ENCODE data around the gene SDK2. TPM values are rescaled to one million over a fixed set of nuclear protein-coding genes. Genes with fewer than 3 reads are reported as not detected.

SDK2 gene
- total RNA-seq, 4 donors from 2014 or later = 0.18 to 3.3 (median 1.2) TPM

GRCh38 chr17:73650140-73650539, 5.9 kb upstream of the SDK2 start:
- Histone ChIP-seq H3K36me3 (no peaks in the 10 kb centered on the region), H3K4me3 (no peak overlapping the region), H3K27ac (no peak overlapping the region), H3K9me3 (no peaks in the 10 kb centered on the region), H3K27me3 (peaks cover 0 to 4% of the 10 kb centered on the region in 2 donors), H3K4me1 (peaks cover 0 to 5% (median 0%) of the 10 kb centered on the region in 4 donors)
- no peak for TF ChIP-seq POLR2A (IDR thresholded peaks at IDR 0.05)
- TF ChIP-seq CTCF (IDR thresholded peaks at IDR 0.05) = peak in 3 of 6 experiments; percentile 4 to 21 (median 14)
- DNase-seq = no peak

GRCh38 chr17:73648974-73649373, 4.7 kb upstream of the SDK2 start:
- no peaks in the 10 kb centered on the region for H3K36me3 ChIP-seq
- peaks cover 0 to 7% of the 10 kb centered on the region in 2 donors for H3K27me3 ChIP-seq
- TF ChIP-seq CTCF (IDR thresholded peaks at IDR 0.05) = no peak
- peaks cover 0 to 7% (median 2%) of the 10 kb centered on the region in 4 donors for H3K4me1 ChIP-seq
- H3K4me3 ChIP-seq = no peak overlapping the region
- DNase-seq = no peak
- no peaks in the 10 kb centered on the region for H3K9me3 ChIP-seq
- H3K27ac ChIP-seq = no peak overlapping the region

GRCh38 chr17:73648543-73648820, 4.2 kb upstream of the SDK2 start:
- Histone ChIP-seq H3K9me3 (no peaks in the 10 kb centered on the region), H3K27me3 (peaks cover 0 to 11% of the 10 kb centered on the region in 2 donors), H3K27ac (no peak overlapping the region), H3K4me1 (peaks cover 0 to 8% (median 4%) of the 10 kb centered on the region in 4 donors), H3K36me3 (no peaks in the 10 kb centered on the region), H3K4me3 (no peak overlapping the region)
- TF ChIP-seq POLR2A (IDR thresholded peaks at IDR 0.05) (no peak), CTCF (IDR thresholded peaks at IDR 0.05) (no peak)
- no peak for DNase-seq

- Histone ChIP-seq H3K27me3 (peaks cover 0 to 16% of the 10 kb centered on the region in 2 donors), H3K9me3 (no peaks in the 10 kb centered on the region), H3K4me1 (peaks cover 0 to 13% (median 5%) of the 10 kb centered on the region in 4 donors), H3K36me3 (no peaks in the 10 kb centered on the region), H3K4me3 (no peak overlapping the region), H3K27ac (no peak overlapping the region)
- TF ChIP-seq POLR2A (IDR thresholded peaks at IDR 0.05) (no peak), CTCF (IDR thresholded peaks at IDR 0.05) (no peak)
- no peak for DNase-seq
Measured at GRCh38 chr17:73647772-73648542, 3.7 kb upstream of the SDK2 start.

- Histone ChIP-seq H3K4me3 (no peak overlapping the region), H3K9me3 (no peaks in the 10 kb centered on the region), H3K27me3 (peaks cover 0 to 19% of the 10 kb centered on the region in 2 donors), H3K4me1 (peaks cover 0 to 20% (median 5%) of the 10 kb centered on the region in 4 donors), H3K36me3 (no peaks in the 10 kb centered on the region), H3K27ac (no peak overlapping the region)
- TF ChIP-seq POLR2A (IDR thresholded peaks at IDR 0.05) (no peak), CTCF (IDR thresholded peaks at IDR 0.05) (no peak)
- DNase-seq = no peak
Measured at GRCh38 chr17:73647301-73647695, 3.1 kb upstream of the SDK2 start.

Data from Peyer's patch (tissue), 4 donors.